Measurements from ENCODE around the gene PTGFRN. TPM values are rescaled to one million over a fixed set of nuclear protein-coding genes. Genes with fewer than 3 reads are reported as not detected.

PTGFRN gene
- total and polyA plus RNA-seq, 2 of the 4 experiments (the other 2 are of a cell fraction) = 0.90 to 1.1 TPM

DNA sequence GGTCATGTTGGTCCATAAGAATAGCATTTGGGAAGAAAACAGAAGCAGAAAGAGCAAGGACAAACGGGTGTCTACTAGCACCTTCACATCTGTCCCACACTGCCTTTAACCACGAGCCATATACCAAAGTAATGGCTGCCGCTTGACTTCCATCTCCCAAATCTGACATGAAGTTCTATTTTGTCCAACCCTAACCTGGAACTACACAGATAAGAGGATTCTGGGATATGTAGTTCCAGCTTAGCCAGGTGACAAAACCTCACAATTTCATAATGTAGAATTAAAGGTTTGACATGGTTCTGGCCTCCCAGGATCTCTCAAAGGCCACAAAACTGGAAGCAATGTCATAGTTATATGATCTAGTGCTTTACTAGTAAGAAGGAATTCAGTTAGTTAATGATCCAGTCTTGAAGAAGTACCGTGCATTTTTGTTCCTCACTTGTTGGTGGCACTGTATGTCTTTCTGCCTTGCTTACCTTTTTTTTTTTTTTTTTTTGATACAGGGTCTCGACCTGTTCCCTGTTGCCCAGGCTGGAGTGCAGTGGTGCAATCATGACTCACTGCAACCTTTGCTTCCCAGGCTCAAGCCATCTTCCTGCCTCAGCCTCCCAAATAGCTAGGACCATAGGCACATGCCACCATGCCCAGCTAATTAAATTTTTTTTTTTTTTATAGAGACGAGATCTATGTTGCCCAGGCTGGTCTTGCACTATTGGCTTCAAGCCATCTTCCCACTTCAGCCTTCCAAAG is 17.5 kb downstream of the PTGFRN start:
- Histone ChIP-seq H3K9me3 (ENCODE audit: control insufficient read depth, insufficient read depth, low read length) (no peaks in the 10 kb centered on the region), H4K5ac (ENCODE audit: low read depth, low read length) (no peak overlapping the region), H2BK5ac (ENCODE audit: low read depth, low read length, poor library complexity, severe bottlenecking) (no peak overlapping the region), H4K8ac (ENCODE audit: low read depth in 2 of 2, low read length in 2 of 2) (no peak overlapping the region), H2BK15ac (ENCODE audit: low read depth, low read length) (no peak overlapping the region), H3K36me3 (ENCODE audit: control insufficient read depth, insufficient read depth, low read length) (no peaks in the 10 kb centered on the region), H3K23ac (ENCODE audit: low read depth, low read length) (no peak overlapping the region), H3K27ac (ENCODE audit: insufficient read depth, low read length) (no peak overlapping the region), H3K9ac (ENCODE audit: low read depth, low read length) (no peak overlapping the region), H3K56ac (ENCODE audit: extremely low read depth, insufficient read depth, low read length) (no peak overlapping the region), H4K20me1 (ENCODE audit: insufficient read depth, low read length) (no peaks in the 10 kb centered on the region), H3K4ac (ENCODE audit: low read depth, low read length) (no peak overlapping the region), H3K18ac (ENCODE audit: low read depth, low read length) (no peak overlapping the region), H3K27me3 (ENCODE audit: control insufficient read depth, insufficient read depth, low read length) (no peaks in the 10 kb centered on the region), H3K4me2 (ENCODE audit: low read depth, low read length) (no peak overlapping the region), H3K79me1 (ENCODE audit: low read depth in 1 of 2, low read length in 2 of 2) (no peaks in the 10 kb centered on the region), H3K9me1 (ENCODE audit: insufficient read depth, low read length) (no peaks in the 10 kb centered on the region), H2AK9ac (replicated peaks; ENCODE audit: low read depth, low read length, poor library complexity) (no peak overlapping the region), H2BK20ac (ENCODE audit: low read depth, low read length) (no peak overlapping the region), H2AK5ac (ENCODE audit: low read depth, low read length) (no peak overlapping the region), H4K91ac (ENCODE audit: insufficient read depth, low read depth, low read length) (no peak overlapping the region), H3K4me1 (ENCODE audit: control insufficient read depth, insufficient read depth, low read length) (no peaks in the 10 kb centered on the region), H3K4me3 (ENCODE audit: insufficient read depth, low read depth, low read length) (no peak overlapping the region), H3K14ac (replicated peaks; ENCODE audit: low read depth, low read length) (no peak overlapping the region), H2BK120ac (ENCODE audit: low read depth, low read length) (no peak overlapping the region), H2AFZ (replicated peaks; ENCODE audit: low read length, poor library complexity) (no peak overlapping the region)
- TF ChIP-seq POLR2A (IDR thresholded peaks at IDR 0.05; ENCODE audit: low read depth, low read length) = no peak
- no peak for TF ChIP-seq RAD21 (IDR thresholded peaks at IDR 0.05; ENCODE audit: low read length)
- TF ChIP-seq CEBPB (IDR thresholded peaks at IDR 0.05; ENCODE audit: low read depth, low read length) = no peak
- no peak for TF ChIP-seq SMC3 (IDR thresholded peaks at IDR 0.05; ENCODE audit: low read depth, low read length)
- no CpG with 5 or more reads among the region's 6 CpGs for WGBS, 2 experiments (ENCODE audit: extremely low coverage in 2 of 2, insufficient read length in 1 of 2)
- in situ Hi-C loops (cut with MboI; ENCODE audit: low sequenced_read_pairs) = no loop called here
- no peak for DNase-seq
- ChIA-PET CTCF (no interaction called here), POLR2A (ENCODE audit: unreplicated experiment) (no interaction called here)
- dilution Hi-C loops (cut with HindIII; ENCODE audit: low sequenced_read_pairs, unreplicated experiment) = no loop called here
- no peak for ATAC-seq (ENCODE audit: low read depth)
- intact Hi-C loops (cut with micrococcal nuclease) = no loop called here
- no TSS peak for BruUV-seq (replicated peaks)
